Measurements from ENCODE around the gene IRX1.

GRCh38 chr5:3599226-3600105 lies 3.8 kb downstream of the IRX1 start:
- TF ChIP-seq, protein P1, sequence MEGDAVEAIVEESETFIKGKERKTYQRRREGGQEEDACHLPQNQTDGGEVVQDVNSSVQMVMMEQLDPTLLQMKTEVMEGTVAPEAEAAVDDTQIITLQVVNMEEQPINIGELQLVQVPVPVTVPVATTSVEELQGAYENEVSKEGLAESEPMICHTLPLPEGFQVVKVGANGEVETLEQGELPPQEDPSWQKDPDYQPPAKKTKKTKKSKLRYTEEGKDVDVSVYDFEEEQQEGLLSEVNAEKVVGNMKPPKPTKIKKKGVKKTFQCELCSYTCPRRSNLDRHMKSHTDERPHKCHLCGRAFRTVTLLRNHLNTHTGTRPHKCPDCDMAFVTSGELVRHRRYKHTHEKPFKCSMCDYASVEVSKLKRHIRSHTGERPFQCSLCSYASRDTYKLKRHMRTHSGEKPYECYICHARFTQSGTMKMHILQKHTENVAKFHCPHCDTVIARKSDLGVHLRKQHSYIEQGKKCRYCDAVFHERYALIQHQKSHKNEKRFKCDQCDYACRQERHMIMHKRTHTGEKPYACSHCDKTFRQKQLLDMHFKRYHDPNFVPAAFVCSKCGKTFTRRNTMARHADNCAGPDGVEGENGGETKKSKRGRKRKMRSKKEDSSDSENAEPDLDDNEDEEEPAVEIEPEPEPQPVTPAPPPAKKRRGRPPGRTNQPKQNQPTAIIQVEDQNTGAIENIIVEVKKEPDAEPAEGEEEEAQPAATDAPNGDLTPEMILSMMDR (CRISPR knock-in tag; IDR thresholded peaks at IDR 0.05) = no peak
- no peak for TF ChIP-seq BCL6 (CRISPR knock-in tag; IDR thresholded peaks at IDR 0.05)
- no peak for TF ChIP-seq TCF12 (IDR thresholded peaks at IDR 0.05)
- no peak for TF ChIP-seq TCF12 (CRISPR knock-in tag; IDR thresholded peaks at IDR 0.05)
- no peak for TF ChIP-seq PRMT3 (CRISPR knock-in tag; IDR thresholded peaks at IDR 0.05; ENCODE audit: borderline replicate concordance, low read depth)
- TF ChIP-seq HMGA1 (CRISPR knock-in tag; conservative IDR thresholded peaks at IDR 0.05) = no peak
- TF ChIP-seq PHF20 (CRISPR knock-in tag; IDR thresholded peaks at IDR 0.05) = no peak
- TF ChIP-seq ZSCAN29 (CRISPR knock-in tag; conservative IDR thresholded peaks at IDR 0.05) = no peak
- no peak for TF ChIP-seq SP1 (IDR thresholded peaks at IDR 0.05)
- no peak for TF ChIP-seq SP1 (CRISPR knock-in tag; IDR thresholded peaks at IDR 0.05)

Data from HepG2 (cell line).